Measurements from ENCODE around the gene SCARB2. TPM values are rescaled to one million over a fixed set of nuclear protein-coding genes. Genes with fewer than 3 reads are reported as not detected.

SCARB2 gene
- total RNA-seq, 1 donor from 2014 or later = 97.4 TPM

GRCh38 chr4:76238701-76239100, 25.1 kb upstream of the SCARB2 start:
- no peak for DNase-seq (ENCODE audit: low spot score)
- Histone ChIP-seq H2AFZ (replicated peaks) (no peak overlapping the region), H3K9ac (no peak overlapping the region), H3K4me2 (no peak overlapping the region), H4K20me1 (ENCODE audit: low read depth) (no peaks in the 10 kb centered on the region), H3K9me3 (ENCODE audit: low read depth) (no peaks in the 10 kb centered on the region), H3K4me3 (no peak overlapping the region), H3K4me1 (no peaks in the 10 kb centered on the region), H3K27ac (no peak overlapping the region), H3K27me3 (no peaks in the 10 kb centered on the region), H3K36me3 (no peaks in the 10 kb centered on the region), H3K79me2 (ENCODE audit: low read depth) (no peaks in the 10 kb centered on the region), H3F3A (ENCODE audit: low read depth) (no peaks in the 10 kb centered on the region)
- TF ChIP-seq CTCF (IDR thresholded peaks at IDR 0.05) (no peak), EZH2 (IDR thresholded peaks at IDR 0.05) (no peak), EZH2phosphoT487 (IDR thresholded peaks at IDR 0.05) (no peak)
- H3K4me3 Mint-ChIP-seq = no peak overlapping the region
- peaks cover 3% of the 10 kb centered on the region for H3K27me3 Mint-ChIP-seq (ENCODE audit: insufficient read depth, low read depth)
- H3K27ac Mint-ChIP-seq = no peak overlapping the region
- H3K36me3 Mint-ChIP-seq = no peaks in the 10 kb centered on the region
- H3K9me3 Mint-ChIP-seq = peaks cover 14% of the 10 kb centered on the region
- H3K4me1 Mint-ChIP-seq = peaks cover under 1% of the 10 kb centered on the region

- peaks cover 14% of the 10 kb centered on the region for H3K9me3 Mint-ChIP-seq
Observed at GRCh38 chr4:76238236-76238635, 24.6 kb upstream of the SCARB2 start.

GRCh38 chr4:76235915-76236314, 22.3 kb upstream of the SCARB2 start:
- H2AFZ ChIP-seq (replicated peaks) = no peak overlapping the region
- H3K27ac ChIP-seq = no peak overlapping the region
- no peak overlapping the region for H3K4me2 ChIP-seq
- peaks cover 13% of the 10 kb centered on the region for H3K9me3 Mint-ChIP-seq
- no peaks in the 10 kb centered on the region for H3K36me3 ChIP-seq
- no peaks in the 10 kb centered on the region for H3F3A ChIP-seq (ENCODE audit: low read depth)
- TF ChIP-seq EZH2phosphoT487 (IDR thresholded peaks at IDR 0.05) = no peak
- TF ChIP-seq EZH2 (IDR thresholded peaks at IDR 0.05) = no peak
- no peak for DNase-seq (ENCODE audit: low spot score)
- H3K4me3 ChIP-seq = no peak overlapping the region
- no peaks in the 10 kb centered on the region for H3K9me3 ChIP-seq (ENCODE audit: low read depth)
- H4K20me1 ChIP-seq (ENCODE audit: low read depth) = no peaks in the 10 kb centered on the region
- no peaks in the 10 kb centered on the region for H3K27me3 Mint-ChIP-seq (ENCODE audit: insufficient read depth, low read depth)
- peaks cover 7% of the 10 kb centered on the region for H3K4me1 Mint-ChIP-seq
- H3K36me3 Mint-ChIP-seq = no peaks in the 10 kb centered on the region
- H3K79me2 ChIP-seq (ENCODE audit: low read depth) = no peaks in the 10 kb centered on the region
- H3K27ac Mint-ChIP-seq = no peak overlapping the region
- H3K9ac ChIP-seq = no peak overlapping the region
- no peak overlapping the region for H3K4me3 Mint-ChIP-seq
- peaks cover 6% of the 10 kb centered on the region for H3K4me1 ChIP-seq
- no peaks in the 10 kb centered on the region for H3K27me3 ChIP-seq

More at GRCh38 chr4:76238236-76238635, 24.6 kb upstream of the SCARB2 start:
- Histone ChIP-seq H3K36me3 (no peaks in the 10 kb centered on the region), H4K20me1 (ENCODE audit: low read depth) (no peaks in the 10 kb centered on the region), H2AFZ (replicated peaks) (no peak overlapping the region), H3K4me3 (no peak overlapping the region), H3K79me2 (ENCODE audit: low read depth) (no peaks in the 10 kb centered on the region), H3F3A (ENCODE audit: low read depth) (no peaks in the 10 kb centered on the region), H3K4me2 (no peak overlapping the region), H3K4me1 (peaks cover 1% of the 10 kb centered on the region), H3K27ac (no peak overlapping the region), H3K9ac (no peak overlapping the region), H3K9me3 (ENCODE audit: low read depth) (no peaks in the 10 kb centered on the region), H3K27me3 (no peaks in the 10 kb centered on the region)
- no peaks in the 10 kb centered on the region for H3K36me3 Mint-ChIP-seq
- no peak overlapping the region for H3K4me3 Mint-ChIP-seq
- peaks cover 2% of the 10 kb centered on the region for H3K27me3 Mint-ChIP-seq (ENCODE audit: insufficient read depth, low read depth)
- peaks cover 4% of the 10 kb centered on the region for H3K4me1 Mint-ChIP-seq
- no peak for TF ChIP-seq EZH2phosphoT487 (IDR thresholded peaks at IDR 0.05)
- TF ChIP-seq CTCF (IDR thresholded peaks at IDR 0.05) = no peak
- TF ChIP-seq EZH2 (IDR thresholded peaks at IDR 0.05) = no peak
- no peak for DNase-seq (ENCODE audit: low spot score)
- H3K27ac Mint-ChIP-seq = no peak overlapping the region

- H3K27ac Mint-ChIP-seq = no peak overlapping the region
Observed at GRCh38 chr4:76235407-76235806, 21.8 kb upstream of the SCARB2 start.

More at GRCh38 chr4:76235407-76235806, 21.8 kb upstream of the SCARB2 start:
- Histone ChIP-seq H3K9ac (no peak overlapping the region), H3K27me3 (no peaks in the 10 kb centered on the region), H3K79me2 (ENCODE audit: low read depth) (no peaks in the 10 kb centered on the region), H3K4me2 (no peak overlapping the region), H3K27ac (no peak overlapping the region), H3K36me3 (no peaks in the 10 kb centered on the region), H4K20me1 (ENCODE audit: low read depth) (no peaks in the 10 kb centered on the region), H3F3A (ENCODE audit: low read depth) (no peaks in the 10 kb centered on the region), H3K4me3 (no peak overlapping the region), H2AFZ (replicated peaks) (no peak overlapping the region), H3K4me1 (peaks cover 6% of the 10 kb centered on the region), H3K9me3 (ENCODE audit: low read depth) (no peaks in the 10 kb centered on the region)
- TF ChIP-seq CTCF (IDR thresholded peaks at IDR 0.05) = no peak
- TF ChIP-seq EZH2 (IDR thresholded peaks at IDR 0.05) = no peak
- no peak for TF ChIP-seq EZH2phosphoT487 (IDR thresholded peaks at IDR 0.05)
- H3K9me3 Mint-ChIP-seq = peaks cover 9% of the 10 kb centered on the region
- H3K36me3 Mint-ChIP-seq = no peaks in the 10 kb centered on the region
- peaks cover 7% of the 10 kb centered on the region for H3K4me1 Mint-ChIP-seq
- no peak for DNase-seq (ENCODE audit: low spot score)
- H3K4me3 Mint-ChIP-seq = no peak overlapping the region
- no peaks in the 10 kb centered on the region for H3K27me3 Mint-ChIP-seq (ENCODE audit: insufficient read depth, low read depth)

Data from neural progenitor cell (in vitro differentiated cells).